HG03469 (cell line): ENCODE measurements around the gene PRSS37.

Experiments used
- ATAC-seq: cut with Tn5 transposase; IDR thresholded peaks from one replicate; pipeline ENCODE4 v1.9.1; 2021; ENCODE audit warnings: mild to moderate bottlenecking, moderate library complexity, moderate number of reproducible peaks; ENCODE audit not compliant: unreplicated experiment

PRSS37 gene

GRCh38 chr7:141789917-141790316, 51.4 kb downstream of the PRSS37 start, which contains the start of gene TAS2R5:
Gene TAS2R5, plus strand, starts transcription at chr7:141790217. Its CDS starts 145 bp downstream, at chr7:141790362.
- ATAC-seq = no peak

- no peak for ATAC-seq
Measured at GRCh38 chr7:141788296-141788695, 53.0 kb downstream of the PRSS37 start.
